HG03575 (cell line): ENCODE results near the gene FUNDC2.

ENCODE experiments used
- ATAC-seq: cut with Tn5 transposase; IDR thresholded peaks from one replicate; pipeline ENCODE4 v1.9.1; 2021; ENCODE audit not compliant: unreplicated experiment, insufficient number of reproducible peaks, low FRiP score; ENCODE audit errors: extremely low read depth

FUNDC2 gene

DNA sequence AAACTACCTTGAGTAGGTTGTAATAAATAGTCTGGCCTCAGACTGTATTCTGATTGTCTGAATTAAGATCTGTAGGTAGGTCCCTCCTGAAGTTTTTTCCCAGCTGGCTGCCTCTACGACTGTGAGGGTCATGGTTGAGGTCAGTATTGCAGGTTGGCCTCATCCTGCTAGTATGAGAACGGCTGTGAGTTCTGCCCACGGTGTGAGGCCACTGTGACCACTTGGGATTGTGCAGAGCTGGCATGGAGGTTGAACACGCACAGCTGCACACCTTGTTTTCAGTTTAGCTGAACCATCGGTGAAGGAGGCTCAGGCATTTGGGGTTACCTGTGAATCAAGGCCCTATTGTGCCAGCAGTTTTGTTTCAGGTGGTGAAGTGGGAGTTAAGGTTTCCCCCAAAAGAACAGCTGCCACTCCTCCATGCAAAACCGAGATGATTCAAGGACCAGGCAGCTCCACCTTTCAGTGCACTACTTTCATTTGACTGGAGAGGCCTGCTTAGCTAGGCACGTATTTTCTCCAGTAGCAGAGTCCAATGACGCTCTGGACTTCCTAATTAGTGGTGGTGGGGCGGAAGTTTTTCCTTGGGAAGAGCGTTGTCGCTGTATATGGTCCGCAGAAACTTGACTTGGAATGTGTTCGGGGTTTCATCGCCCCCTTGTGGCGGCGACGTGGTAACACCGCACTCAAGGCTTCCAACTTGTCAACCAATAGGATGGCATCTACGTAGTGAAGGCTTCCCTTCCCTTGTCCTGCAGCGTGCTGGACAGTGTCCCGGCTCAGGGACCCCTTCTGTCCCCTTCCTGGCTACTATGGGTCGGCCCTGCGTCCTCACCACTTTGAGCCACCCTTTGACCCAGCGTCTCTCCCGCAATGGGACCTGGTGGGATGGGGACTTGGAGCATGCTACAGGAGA lies 30.5 kb downstream of the FUNDC2 start:
- peak; percentile 63 for ATAC-seq

GRCh38 chrX:155061760-155062159 lies 35.1 kb downstream of the FUNDC2 start:
- no peak for ATAC-seq

DNA sequence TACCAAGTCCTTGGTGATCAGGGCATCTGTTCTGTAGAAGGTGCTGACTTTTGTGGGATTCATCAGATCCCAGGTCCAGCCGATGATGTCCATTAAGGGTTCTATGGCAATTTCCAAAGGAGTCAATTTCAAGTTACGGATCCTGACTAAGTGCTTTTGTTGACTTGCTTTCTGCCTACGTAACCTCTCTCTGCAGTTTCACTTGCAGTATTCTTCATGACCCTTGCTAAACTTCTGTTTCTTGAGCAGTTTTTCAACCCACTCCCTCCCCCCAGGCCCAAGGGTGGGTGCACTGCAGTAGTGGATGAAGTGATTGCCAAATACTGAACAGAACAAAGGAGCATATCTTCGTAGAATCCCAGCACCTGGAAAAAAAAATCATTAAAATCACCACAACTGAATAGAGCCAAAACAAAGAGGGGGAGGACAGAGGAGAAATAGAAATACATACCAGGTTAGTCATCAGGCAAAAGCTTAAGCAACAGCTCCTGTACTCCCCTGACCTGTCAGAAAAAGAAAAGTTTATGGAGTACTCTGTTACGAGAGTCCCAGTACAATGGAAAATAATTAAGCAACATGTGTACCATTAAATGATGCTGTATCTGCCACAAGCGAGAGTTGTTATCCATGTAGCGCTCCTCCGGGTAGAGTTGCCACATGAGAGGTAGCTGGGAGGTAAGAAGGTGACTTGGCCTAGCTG lies 38.5 kb downstream of the FUNDC2 start:
- no peak for ATAC-seq

GRCh38 chrX:155068165-155068564 lies 41.5 kb downstream of the FUNDC2 start:
- no peak for ATAC-seq

DNA sequence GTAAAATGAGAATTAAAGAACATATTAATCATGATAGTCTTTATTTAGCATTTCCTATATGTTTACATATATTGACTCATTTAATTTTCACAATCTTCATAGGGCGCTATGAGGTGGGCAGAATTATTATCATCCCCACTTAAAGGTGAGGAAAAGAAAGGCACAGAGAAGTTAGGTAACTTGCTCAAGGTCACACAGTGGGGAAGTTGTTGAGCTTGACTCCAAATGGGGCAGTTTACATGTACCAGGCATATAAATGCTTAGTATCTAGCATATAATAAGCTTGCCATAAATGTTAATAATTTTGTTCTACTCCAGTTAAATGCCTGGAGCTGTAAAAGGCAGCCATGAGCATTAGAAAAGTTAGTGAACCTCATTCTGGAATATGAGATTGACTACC lies 42.8 kb downstream of the FUNDC2 start:
- ATAC-seq: no peak

GRCh38 chrX:155070038-155070437 lies 43.4 kb downstream of the FUNDC2 start:
- ATAC-seq: no peak

GRCh38 chrX:155070663-155070974 lies 44.0 kb downstream of the FUNDC2 start:
- ATAC-seq: no peak

- ATAC-seq: no peak
Measured at GRCh38 chrX:155070975-155071693, 44.5 kb downstream of the FUNDC2 start, which contains the start of the genes BRCC3, CMC4 and MTCP1. TSS of gene BRCC3 (plus strand) at chrX:155071508. CDS start at chrX:155071528, 20 bp downstream. TSS of gene CMC4 (minus strand) at chrX:155071136. CDS start at chrX:155064023, 7,113 bp downstream. TSS of gene MTCP1 (minus strand) at chrX:155071136. CDS start at chrX:155066010, 5,126 bp downstream.

DNA sequence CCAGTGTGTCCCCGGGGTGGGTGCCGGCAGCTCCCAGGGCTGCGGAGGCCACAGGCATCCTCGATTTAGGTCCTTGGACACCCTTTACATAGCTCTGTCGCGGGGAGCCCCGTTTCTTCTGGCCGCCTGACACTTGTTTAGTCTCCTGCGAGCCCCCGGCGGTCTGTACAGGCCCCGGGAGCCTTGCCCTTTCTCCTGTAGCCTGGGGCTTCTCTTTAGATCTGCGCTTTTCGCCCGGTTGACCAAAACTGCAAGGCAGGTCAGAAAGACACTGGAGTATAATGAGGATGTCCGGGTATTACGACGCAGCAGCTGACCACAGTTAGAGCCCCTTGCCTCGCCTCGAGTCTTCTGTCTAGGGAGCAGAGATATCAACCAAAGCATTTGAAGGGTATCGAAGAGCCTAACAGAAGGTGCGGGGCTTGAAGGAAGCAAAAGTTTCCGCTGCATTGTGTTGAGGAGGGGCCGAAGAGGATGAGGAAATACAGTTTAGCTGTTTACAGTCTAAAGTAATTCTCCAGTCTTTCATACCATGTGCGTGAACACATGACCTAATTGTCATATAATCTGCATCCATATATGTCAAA lies 45.1 kb downstream of the FUNDC2 start:
- ATAC-seq: no peak

GRCh38 chrX:155086202-155086840 lies 59.7 kb downstream of the FUNDC2 start:
- no peak for ATAC-seq

- ATAC-seq: no peak
Measured at GRCh38 chrX:155086961-155087735, 60.5 kb downstream of the FUNDC2 start.

DNA sequence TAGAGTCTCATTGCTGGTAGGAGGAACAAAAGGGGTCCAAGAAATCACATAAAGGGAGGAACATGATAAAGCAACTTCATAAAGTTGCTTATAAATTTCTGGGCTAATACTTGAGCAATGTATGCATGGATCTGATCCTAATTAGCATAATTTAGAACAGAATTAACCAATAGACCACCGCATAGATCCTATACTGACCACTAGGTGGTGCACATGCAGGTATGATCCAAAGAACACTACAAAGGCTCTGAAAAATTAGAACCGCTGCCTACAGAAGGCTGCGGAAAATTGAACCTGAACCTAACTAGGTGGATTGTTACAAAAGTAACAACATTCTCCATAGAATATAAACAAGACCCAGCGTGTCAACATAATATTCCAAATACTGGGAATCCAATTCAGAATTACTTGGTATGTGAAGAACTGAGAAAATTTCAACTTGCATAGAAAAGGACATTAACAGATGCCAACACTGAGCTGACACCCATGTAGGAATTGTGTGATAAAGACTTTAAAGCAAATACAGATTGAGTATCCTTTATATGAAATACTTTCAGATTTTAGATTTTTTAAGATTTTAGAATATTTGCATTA lies 67.9 kb downstream of the FUNDC2 start:
- ATAC-seq: no peak

- ATAC-seq: no peak
Measured at GRCh38 chrX:155105919-155106318, 79.3 kb downstream of the FUNDC2 start.

DNA sequence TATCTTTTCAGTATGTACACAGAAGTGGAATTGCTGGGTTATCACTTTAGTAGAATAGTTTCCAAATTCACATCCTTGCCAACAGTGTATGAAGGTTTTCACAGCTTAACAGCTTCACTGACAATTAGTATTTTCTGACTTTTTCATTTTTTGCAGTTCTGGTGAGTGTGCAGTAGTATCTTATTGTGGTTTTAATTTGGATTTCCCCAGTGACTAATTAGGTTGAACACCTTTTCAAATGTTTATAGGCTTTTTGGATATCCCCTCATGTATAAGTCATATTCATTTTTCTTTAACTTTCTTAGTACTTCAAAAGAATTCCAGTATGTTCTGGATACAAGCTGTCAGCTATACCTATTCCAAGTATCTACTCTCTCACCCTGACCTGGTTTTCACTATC lies 81.8 kb downstream of the FUNDC2 start:
- no peak for ATAC-seq
